Caco-2 (cell line): ENCODE data around the gene MYPOP. TPM values are rescaled to one million over a fixed set of nuclear protein-coding genes. Genes with fewer than 3 reads are reported as not detected.
A peak's percentile ranks its signal among the peaks of the same experiment; 100 is the strongest.
"Not testable (repeated sequence)": the region's sequence is repeated elsewhere in the genome, so short reads cannot be mapped to it uniquely, and the experiment has no call there.

Source experiments
- BruUV-seq: library from RNA; stranded (reverse); fragments of 400-500 nt; replicated peaks from 2 replicates; lab custom pipeline; 2021; lab: Mats Ljungman, UMichigan
- CTCF ChIA-PET: fragments of 300-600 bp; sonication (Branson Sonifier 250); formaldehyde crosslinking; loops from one replicate; lab custom pipeline; 2022; ENCODE audit warnings: antibody characterized with exemption; lab: Charles Lee
- POLR2A ChIA-PET: fragments of 300-600 bp; sonication (Branson Sonifier 250); formaldehyde crosslinking; loops from one replicate; lab custom pipeline; 2022; ENCODE audit warnings: antibody characterized with exemption; lab: Charles Lee
- DNase-seq, 2 experiments: peaks; one replicate each; pipeline versions ENCODE4 v3.0.0 to v3.0.0-alpha.2; 2020 to 2022
- H3K27me3 ChIP-seq: replicated peaks from 2 replicates; pipeline ENCODE4 v1.6.0; 2011; ENCODE audit warnings: low read length; ENCODE audit not compliant: control insufficient read depth, insufficient read depth
- H3K36me3 ChIP-seq: 2 replicates; pipeline ENCODE4 v1.5.1; 2011; ENCODE audit warnings: low read length; ENCODE audit not compliant: control insufficient read depth, insufficient read depth
- H3K4me1 ChIP-seq: fragments of 250-450 bp; sonication (Bioruptor Pico); 2 replicates; pipeline ENCODE4 v1.5.1; 2020; ENCODE audit warnings: mild to moderate bottlenecking
- H3K4me3 ChIP-seq: 2 replicates; pipeline ENCODE4 v1.5.1; 2011; ENCODE audit warnings: low read depth, mild to moderate bottlenecking, control low read depth, low read length
- H3K9me3 ChIP-seq: fragments of 250-450 bp; sonication (Bioruptor Pico); 2 replicates; pipeline ENCODE4 v1.5.1; 2020; ENCODE audit warnings: mild to moderate bottlenecking, moderate library complexity
- H3K27ac Mint-ChIP-seq: one replicate; pipeline ENCODE4 v1.8.0; 2022; ENCODE audit warnings: mixed read lengths; ENCODE audit not compliant: unreplicated experiment
- H3K27me3 Mint-ChIP-seq: one replicate; pipeline ENCODE4 v1.8.0; 2022; ENCODE audit warnings: mixed read lengths; ENCODE audit not compliant: insufficient read depth, unreplicated experiment
- H3K36me3 Mint-ChIP-seq: one replicate; pipeline ENCODE4 v1.8.0; 2022; ENCODE audit warnings: mild to moderate bottlenecking, mixed read lengths; ENCODE audit not compliant: insufficient read depth, unreplicated experiment
- H3K4me1 Mint-ChIP-seq: one replicate; pipeline ENCODE4 v1.8.0; 2022; ENCODE audit warnings: low read depth, mixed read lengths; ENCODE audit not compliant: unreplicated experiment
- H3K4me3 Mint-ChIP-seq: one replicate; pipeline ENCODE4 v1.8.0; 2022; ENCODE audit warnings: mild to moderate bottlenecking, moderate library complexity, mixed read lengths; ENCODE audit not compliant: unreplicated experiment
- H3K9me3 Mint-ChIP-seq: one replicate; pipeline ENCODE4 v1.8.0; 2022; ENCODE audit warnings: mixed read lengths; ENCODE audit not compliant: unreplicated experiment
- CTCF ChIP-seq, 2 experiments: fragments of 200-600 bp in 1 of 2; IDR thresholded peaks; 1 replicate in 1 of 2; 2 replicates in 1 of 2; pipeline versions ENCODE4 v1.5.1 to v1.8.0; 2011 to 2022; ENCODE audit warnings: antibody characterized with exemption in 1 of 2, control low read depth in 1 of 2, inconsistent platforms in 1 of 2, low read depth in 1 of 2, low read length in 1 of 2, mild to moderate bottlenecking in 1 of 2, moderate library complexity in 1 of 2; ENCODE audit not compliant: insufficient read depth in 1 of 2, severe bottlenecking in 1 of 2, unreplicated experiment in 1 of 2
- intact Hi-C: fragments of 100-400 bp; cut with micrococcal nuclease; formaldehyde crosslinking; loops from one replicate; pipeline ENCODE4 v1.10.0; 2022; ENCODE audit not compliant: unreplicated experiment
- total RNA-seq: library from RNA; stranded (reverse); gene quantifications from 2 replicates; pipeline ENCODE4 v1.2.3, GENCODE V29; 2022

MYPOP gene
- total RNA-seq, 1 experiment from 2014 or later, result 15.8 TPM

- Mint-ChIP-seq H3K9me3 (no peaks in the 10 kb centered on the region), H3K4me1 (peaks cover 20% of the 10 kb centered on the region), H3K36me3 (peaks cover 11% of the 10 kb centered on the region), H3K27me3 (no peaks in the 10 kb centered on the region), H3K4me3 (no peak overlapping the region), H3K27ac (no peak overlapping the region)
- DNase-seq, result no peak
- H3K9me3 ChIP-seq, result no peaks in the 10 kb centered on the region
- ChIA-PET POLR2A (no interaction called here), CTCF (interaction anchor here (1.3 kb wide), 1 partner anchor 8 kb away, joined by 5 read pairs; the partner anchor contains the start of gene FOXA3)
- no peaks in the 10 kb centered on the region; the same call in 1 of the 2 replicates for H3K36me3 ChIP-seq
- no peak for TF ChIP-seq CTCF (IDR thresholded peaks at IDR 0.05; ENCODE audit: insufficient read depth in 1 of 2, low read depth in 1 of 2, low read length in 1 of 2, severe bottlenecking in 1 of 2, unreplicated experiment in 1 of 2)
- H3K27me3 ChIP-seq, result no peaks in the 10 kb centered on the region
- BruUV-seq, result no TSS peak
- intact Hi-C loops, result no loop called here
- no peak overlapping the region for H3K4me3 ChIP-seq
- peaks cover 32% of the 10 kb centered on the region for H3K4me1 ChIP-seq
Observed at GRCh38 chr19:45872095-45872919, 30.1 kb downstream of the MYPOP start.

DNA sequence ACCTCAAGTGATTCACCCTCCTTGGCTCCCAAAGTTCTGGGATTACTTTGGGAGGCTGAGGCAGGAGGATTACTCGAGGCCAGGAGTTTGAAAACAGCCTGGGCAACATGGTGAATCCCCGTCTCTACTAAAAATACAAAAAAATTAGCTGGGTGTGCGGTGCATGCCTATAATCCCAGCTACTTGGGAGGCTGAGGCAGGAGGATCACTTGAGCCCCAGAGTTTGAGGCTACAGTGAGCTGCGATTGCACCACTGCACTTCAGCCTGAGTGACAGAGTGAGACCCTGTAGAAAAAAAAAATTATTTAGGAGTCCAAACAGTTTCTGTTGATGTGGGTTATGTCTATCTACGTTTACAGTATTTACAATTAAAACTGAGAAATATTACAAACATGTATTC is 31.6 kb downstream of the MYPOP start:
- ChIA-PET CTCF (interaction anchor here (0.6 to 0.7 kb wide), 2 partner anchors 10 to 19 kb away, joined by 3 to 4 read pairs; no protein-coding TSS in a partner anchor), POLR2A (interaction anchor here (1.0 kb wide), 1 partner anchor 11 kb away, joined by 6 read pairs; no protein-coding TSS in a partner anchor)
- no peaks in the 10 kb centered on the region for H3K27me3 Mint-ChIP-seq
- H3K4me1 ChIP-seq, result peaks cover 28% of the 10 kb centered on the region
- no peaks in the 10 kb centered on the region for H3K9me3 ChIP-seq
- no peak overlapping the region for H3K27ac Mint-ChIP-seq
- peaks cover 18% of the 10 kb centered on the region for H3K4me1 Mint-ChIP-seq
- H3K36me3 Mint-ChIP-seq, result peaks cover 13% of the 10 kb centered on the region
- H3K4me3 Mint-ChIP-seq, result no peak overlapping the region
- intact Hi-C loops, result no loop called here
- no peak for TF ChIP-seq CTCF (IDR thresholded peaks at IDR 0.05; ENCODE audit: insufficient read depth in 1 of 2, low read depth in 1 of 2, low read length in 1 of 2, severe bottlenecking in 1 of 2, unreplicated experiment in 1 of 2)
- no peak for DNase-seq
- H3K36me3 ChIP-seq, result no peaks in the 10 kb centered on the region; the same call in 1 of the 2 replicates
- no peak overlapping the region for H3K4me3 ChIP-seq
- BruUV-seq, result no TSS peak
- H3K9me3 Mint-ChIP-seq, result no peaks in the 10 kb centered on the region
- no peaks in the 10 kb centered on the region for H3K27me3 ChIP-seq

GRCh38 chr19:45867241-45867640 is 35.2 kb downstream of the MYPOP start:
- H3K9me3 ChIP-seq, H3K4me1 ChIP-seq, H3K27me3 ChIP-seq, H3K9me3 Mint-ChIP-seq, POLR2A ChIA-PET, H3K4me3 ChIP-seq, BruUV-seq, H3K4me3 Mint-ChIP-seq, intact Hi-C loops, H3K27me3 Mint-ChIP-seq, DNase-seq, H3K36me3 ChIP-seq: not testable (repeated sequence)
- Mint-ChIP-seq H3K4me1 (peaks cover 11% of the 10 kb centered on the region), H3K36me3 (peaks cover 38% of the 10 kb centered on the region), H3K27ac (peak overlapping the region; percentile 15)
- CTCF ChIA-PET, result interaction anchor here (0.6 kb wide), 1 partner anchor 161 kb away, joined by 4 read pairs; no protein-coding TSS in a partner anchor
